MM.1S (cell line): ENCODE measurements around the gene BAG2.

Experiments used
- CTCF ChIP-seq: fragments of 300-600 bp; sonication (generic); IDR thresholded peaks from 2 replicates; pipeline ENCODE4 v1.5.1; 2016; ENCODE audit warnings: antibody characterized with exemption, low read length, mixed read lengths
- EZH2 ChIP-seq: fragments of 300-600 bp; sonication (generic); optimal IDR thresholded peaks from 2 replicates; pipeline ENCODE3; 2017; ENCODE audit warnings: low read depth, mild to moderate bottlenecking, antibody characterized with exemption, low read length, mixed read lengths
- EZH2phosphoT487 ChIP-seq: fragments of 300-600 bp; sonication (generic); IDR thresholded peaks from 2 replicates; pipeline ENCODE4 v1.6.1; 2018; ENCODE audit warnings: antibody characterized with exemption, low read length

- TF ChIP-seq CTCF (no peak), EZH2 (no peak), EZH2phosphoT487 (no peak)
These were observed 50.6 kb downstream of the BAG2 start for GRCh38 chr6:57222743-57223077.
